NCI-H82 treated with DMSO at 0.1 percent for 48 hours (cell line): ENCODE measurements around the gene RIC3.

ENCODE experiments used
- DNase-seq: peaks from one replicate; lab custom pipeline; 2025; ENCODE audit not compliant: unreplicated experiment; lab: John Stamatoyannopoulos, UW

Gene RIC3

DNA sequence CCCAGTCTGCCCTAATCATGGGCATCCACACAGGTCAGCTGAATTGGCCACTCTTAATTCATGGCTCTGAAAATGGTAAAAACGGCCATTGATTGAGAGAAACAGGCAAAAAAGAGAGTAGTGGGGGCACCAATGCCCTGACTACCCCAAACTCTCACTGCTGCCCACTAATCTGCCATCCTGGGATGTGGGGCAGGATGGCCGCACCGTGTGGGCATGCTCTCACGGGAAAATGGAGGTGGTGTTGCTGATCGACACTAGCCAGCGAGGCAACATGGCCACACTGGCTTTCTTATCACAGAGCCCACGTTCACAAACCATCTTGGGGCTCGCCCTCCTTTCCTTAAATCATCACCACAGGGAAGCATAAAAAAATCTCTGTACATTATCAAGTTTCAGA lies 99.1 kb downstream of the RIC3 start:
- no peak for DNase-seq

DNA sequence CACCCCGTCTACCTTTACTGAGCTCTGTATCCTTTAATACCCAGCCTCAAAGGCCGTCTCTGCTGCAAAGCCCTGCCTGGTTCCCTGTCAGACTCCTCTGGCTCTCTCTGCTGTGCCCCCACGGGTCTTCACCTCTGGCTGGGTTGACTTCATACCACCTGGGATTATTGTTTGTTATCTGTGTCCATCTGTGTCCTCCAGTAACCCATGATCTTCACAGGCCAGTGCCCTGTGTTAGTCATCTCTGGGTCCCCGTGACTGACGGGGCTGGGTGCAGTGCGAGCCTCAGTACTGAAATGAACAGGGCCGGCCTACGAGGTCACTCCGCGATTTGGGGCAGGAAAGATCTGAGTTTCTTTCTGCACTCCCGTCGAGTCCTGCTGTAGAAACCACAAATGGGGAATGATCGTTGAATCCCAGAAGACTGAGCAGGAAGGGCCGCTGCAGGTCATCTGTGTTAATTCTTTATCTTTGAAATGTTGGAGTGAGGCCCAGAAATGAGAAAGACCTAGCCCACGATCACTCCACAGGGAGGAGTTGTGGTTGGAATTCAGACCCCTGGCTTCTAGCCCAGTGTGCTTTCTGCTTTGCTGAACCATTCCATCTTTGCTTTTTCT lies 100.1 kb downstream of the RIC3 start:
- DNase-seq = no peak

DNA sequence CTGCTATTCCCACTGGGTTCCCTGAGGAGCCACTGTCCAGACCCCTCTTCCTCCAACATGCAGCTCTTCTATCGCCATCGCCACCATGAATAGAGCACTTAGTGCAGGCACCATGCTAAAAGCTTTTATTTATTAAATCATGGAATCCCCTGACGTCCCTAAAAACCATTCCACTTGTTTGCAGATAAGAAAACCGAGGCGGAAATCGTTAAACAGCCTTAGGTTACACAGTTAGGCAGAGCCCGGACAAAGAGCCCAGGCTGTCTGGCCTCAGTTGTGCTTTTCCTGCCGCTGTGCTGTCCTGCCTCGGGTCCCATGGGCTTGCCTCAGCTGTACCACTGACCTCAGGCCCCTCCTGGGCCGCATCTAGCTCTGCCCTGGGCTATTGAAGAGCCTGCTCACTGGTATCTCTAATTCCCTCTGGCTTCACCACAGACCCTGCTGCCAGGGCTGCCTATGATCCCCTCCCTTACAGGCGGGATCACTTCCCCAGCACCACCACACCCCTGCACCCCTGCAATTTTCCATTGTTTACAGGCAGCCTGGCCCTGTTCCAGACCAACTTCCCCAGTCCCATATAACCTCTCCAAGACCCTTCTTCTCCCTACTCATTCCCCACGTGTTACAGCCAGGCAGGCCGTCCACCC lies 100.8 kb downstream of the RIC3 start:
- DNase-seq = no peak

GRCh38 chr11:8067567-8067928 lies 101.3 kb downstream of the RIC3 start:
- DNase-seq = no peak

DNA sequence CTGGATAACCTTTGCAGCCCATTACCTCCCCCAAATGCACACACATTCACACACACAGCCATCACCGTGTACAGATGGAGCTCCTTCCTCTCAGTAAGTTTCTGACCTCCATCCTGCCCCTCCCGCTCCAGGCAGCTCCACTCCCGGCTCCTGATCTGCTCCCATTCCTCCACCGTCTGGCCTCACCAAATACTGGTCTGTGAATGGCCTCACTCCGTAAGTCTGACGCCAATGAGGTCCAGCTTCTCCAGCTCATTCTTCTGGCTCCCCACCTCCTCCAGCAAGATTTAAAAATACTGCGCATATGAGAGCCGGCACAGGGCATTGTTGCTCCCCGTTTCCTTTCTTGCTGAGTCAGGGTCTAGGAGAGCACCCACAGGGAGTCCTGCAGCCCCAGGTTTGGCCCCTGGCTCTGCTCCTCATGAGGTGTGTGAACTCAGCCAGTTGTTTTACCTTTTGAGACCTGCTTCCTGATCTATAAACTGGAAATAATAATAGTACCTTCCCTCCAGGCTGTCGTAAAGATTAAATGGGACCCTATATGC lies 101.8 kb downstream of the RIC3 start:
- DNase-seq = no peak

DNA sequence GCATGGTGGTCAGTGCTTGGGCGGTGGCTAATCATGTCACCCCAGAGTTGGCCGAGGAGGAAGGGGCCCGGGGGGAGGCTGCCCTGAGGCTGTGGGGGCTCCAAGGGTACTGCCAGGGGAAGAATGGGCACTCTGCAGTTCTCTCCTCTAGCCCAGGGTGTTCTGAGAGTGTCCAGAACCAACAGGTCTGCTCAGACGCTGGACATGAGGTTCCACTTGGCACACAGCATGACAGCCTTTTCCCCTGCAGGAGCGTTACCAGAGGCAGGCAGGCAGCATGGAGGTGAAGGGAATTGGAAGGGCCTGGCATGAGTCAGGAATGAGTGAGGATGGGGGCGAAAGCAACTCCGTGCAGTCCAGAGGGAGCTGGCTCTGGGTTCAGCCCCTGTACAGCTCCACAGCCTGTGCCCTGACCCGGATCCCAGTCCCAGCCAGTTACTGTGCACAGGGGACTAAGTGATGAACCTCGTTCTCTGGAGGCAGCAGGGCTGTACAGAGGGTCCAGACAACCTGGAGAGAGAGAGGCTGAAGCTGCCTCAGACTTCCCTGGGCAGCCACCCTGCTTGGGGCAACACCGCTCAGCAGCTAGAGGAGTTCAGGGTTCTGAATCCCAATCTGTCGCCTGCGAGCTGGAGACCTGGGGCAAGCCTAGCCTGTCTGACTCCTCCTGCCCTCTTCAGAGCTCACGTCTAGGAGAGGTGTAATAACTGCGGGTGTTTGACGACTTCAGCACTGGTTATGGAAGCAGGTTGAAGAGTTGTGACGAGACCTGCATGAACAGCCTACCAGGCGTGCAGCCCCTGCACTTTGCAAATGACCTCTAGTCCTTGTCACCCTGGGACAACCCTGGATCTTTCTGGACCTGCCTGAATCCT lies 102.6 kb downstream of the RIC3 start:
- no peak for DNase-seq

DNA sequence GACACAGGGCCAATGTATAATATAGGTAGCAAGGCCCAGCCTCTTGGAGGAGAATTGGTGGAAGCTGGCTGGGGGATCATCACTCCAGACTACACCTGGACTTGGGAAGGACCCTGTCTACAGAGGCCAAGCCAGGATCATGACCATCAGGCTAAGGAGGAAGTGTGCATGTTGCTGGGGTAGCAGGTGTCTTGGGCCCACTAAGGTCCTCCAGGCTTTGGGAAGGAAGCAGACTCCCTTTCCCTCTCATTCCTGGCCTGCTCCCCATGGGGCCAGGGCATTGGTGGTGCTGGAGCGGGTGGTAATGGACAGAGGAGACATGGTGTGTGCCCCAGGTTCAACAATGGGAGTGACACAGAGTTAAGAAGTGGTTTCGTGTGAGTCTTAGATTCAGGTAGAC lies 103.8 kb downstream of the RIC3 start:
- DNase-seq = no peak

GRCh38 chr11:8063324-8063723 lies 105.5 kb downstream of the RIC3 start:
- no peak for DNase-seq

- no peak for DNase-seq
Observed at GRCh38 chr11:8062781-8063257, 106.0 kb downstream of the RIC3 start.

DNA sequence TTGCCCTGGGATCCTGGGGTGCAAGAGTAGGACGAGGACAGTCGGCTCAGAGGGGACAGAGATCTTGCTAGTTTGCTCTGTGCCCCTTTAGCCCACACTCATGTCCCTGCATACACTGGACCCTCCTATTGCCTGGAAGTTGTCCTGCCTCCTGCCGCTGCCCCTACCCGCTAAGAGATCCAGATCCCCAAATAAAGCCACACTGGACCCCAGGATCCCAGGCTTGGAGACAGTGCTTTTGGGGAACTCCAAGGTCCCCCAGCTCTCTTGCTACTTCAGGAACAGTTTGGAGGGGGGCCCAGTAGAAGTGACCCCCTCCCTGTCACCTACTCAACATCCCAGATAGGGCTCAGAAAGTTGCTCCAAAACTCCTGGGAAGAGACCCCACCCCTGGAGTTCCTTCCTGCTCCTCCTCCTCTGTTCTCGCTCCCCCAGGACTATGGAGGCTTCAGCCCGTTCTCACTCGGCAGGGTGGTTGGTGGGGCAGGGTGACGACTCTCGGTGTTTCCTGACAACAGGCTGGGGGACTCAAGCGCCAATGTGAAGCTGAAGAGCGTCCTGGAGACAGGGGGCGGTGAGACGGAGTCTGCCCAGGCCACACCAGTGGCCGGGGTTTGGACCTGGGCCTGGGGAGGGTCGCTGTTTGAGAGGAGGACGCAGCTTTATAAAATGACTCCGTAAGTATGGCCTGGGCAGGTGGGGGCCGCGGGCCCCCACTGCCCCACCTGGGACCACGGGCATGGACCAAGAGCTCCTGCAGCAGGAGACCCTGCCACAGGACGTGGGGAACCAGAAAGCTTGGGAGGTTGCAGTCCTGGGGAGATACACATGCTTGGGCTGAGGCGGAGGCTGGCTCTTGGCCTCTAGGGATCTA lies 107.0 kb downstream of the RIC3 start:
- DNase-seq = no peak

- DNase-seq = no peak
Observed at GRCh38 chr11:8060801-8061554, 107.8 kb downstream of the RIC3 start.

GRCh38 chr11:8060146-8060719 lies 108.6 kb downstream of the RIC3 start:
- no peak for DNase-seq

DNA sequence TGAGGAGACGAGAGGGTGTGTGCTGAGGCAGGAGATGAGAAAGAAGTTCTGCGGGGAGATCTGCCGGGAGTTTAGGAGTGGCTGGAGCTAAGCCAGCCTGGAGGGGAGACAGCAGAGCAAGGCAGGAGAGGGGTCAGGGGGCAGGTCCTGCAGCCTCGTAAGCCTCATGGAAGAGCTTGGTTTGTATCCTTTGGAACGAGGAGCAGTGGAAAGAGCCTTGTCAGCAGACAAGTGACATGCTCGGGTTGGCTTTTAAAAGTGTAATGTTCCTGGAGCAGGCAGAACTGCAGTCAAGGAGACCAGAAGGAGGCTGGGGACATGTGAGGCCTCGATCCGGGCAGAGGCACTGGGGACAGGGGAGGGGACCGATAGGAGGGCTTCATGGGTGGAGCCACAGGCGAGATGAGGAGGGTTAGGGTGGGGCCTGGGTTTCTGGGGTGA lies 109.2 kb downstream of the RIC3 start:
- DNase-seq = no peak

DNA sequence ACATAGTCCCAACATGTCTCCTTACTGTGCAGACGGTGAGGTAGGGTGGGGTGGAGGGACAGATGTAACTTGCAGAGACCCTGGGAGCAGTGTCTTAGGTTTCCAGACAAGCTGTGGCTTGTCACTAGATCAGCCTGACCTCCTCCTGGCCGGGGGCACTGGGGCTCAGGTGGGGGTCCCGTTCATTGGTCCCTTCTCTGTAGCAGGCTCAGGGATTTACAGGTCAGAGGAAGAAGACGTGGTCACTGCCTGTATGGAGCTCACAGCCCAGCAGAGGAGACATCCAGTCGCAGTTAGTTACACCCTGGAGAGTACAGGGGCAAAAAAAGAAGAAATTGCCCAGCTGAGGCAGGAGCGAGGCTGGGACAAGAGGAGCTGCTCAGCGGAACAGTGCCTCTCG lies 109.8 kb downstream of the RIC3 start:
- no peak for DNase-seq

DNA sequence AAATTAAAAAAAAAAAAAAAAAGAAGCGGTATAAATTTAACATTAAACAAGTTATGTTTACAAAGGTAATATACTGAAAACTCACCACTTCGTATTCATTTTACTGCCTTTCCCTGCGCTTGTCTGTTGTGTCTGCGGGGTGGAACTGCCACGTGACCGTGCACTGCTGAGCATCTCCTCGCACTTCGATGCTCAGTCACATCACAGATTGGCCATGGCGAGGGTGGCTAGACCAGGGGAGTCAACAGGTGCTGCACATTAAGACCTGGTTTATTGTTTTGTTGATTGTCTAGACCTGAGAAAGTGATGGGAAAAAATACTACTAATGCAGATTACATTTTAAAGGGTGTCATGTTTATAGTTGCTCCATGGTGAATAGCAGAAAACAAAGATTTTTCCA lies 110.6 kb downstream of the RIC3 start:
- no peak for DNase-seq

- DNase-seq = no peak
Observed at GRCh38 chr11:8056810-8057463, 111.9 kb downstream of the RIC3 start.
